K562 treated with DMSO at 1 percent for 24 hours (cell line): ENCODE measurements around the gene CHMP4B. TPM values are rescaled to one million over a fixed set of nuclear protein-coding genes. Genes with fewer than 3 reads are reported as not detected.

Experiments
- total RNA-seq: library from RNA; unstranded; fragments of 300-600 nt; gene quantifications from 2 replicates; pipeline ENCODE4 v1.2.3, GENCODE V29; 2022; ENCODE audit warnings: low read depth; ENCODE audit not compliant: insufficient read depth

The CHMP4B gene, protein sequence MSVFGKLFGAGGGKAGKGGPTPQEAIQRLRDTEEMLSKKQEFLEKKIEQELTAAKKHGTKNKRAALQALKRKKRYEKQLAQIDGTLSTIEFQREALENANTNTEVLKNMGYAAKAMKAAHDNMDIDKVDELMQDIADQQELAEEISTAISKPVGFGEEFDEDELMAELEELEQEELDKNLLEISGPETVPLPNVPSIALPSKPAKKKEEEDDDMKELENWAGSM
- total RNA-seq = 83.7 and 94.1 TPM in 2 replicates

DNA sequence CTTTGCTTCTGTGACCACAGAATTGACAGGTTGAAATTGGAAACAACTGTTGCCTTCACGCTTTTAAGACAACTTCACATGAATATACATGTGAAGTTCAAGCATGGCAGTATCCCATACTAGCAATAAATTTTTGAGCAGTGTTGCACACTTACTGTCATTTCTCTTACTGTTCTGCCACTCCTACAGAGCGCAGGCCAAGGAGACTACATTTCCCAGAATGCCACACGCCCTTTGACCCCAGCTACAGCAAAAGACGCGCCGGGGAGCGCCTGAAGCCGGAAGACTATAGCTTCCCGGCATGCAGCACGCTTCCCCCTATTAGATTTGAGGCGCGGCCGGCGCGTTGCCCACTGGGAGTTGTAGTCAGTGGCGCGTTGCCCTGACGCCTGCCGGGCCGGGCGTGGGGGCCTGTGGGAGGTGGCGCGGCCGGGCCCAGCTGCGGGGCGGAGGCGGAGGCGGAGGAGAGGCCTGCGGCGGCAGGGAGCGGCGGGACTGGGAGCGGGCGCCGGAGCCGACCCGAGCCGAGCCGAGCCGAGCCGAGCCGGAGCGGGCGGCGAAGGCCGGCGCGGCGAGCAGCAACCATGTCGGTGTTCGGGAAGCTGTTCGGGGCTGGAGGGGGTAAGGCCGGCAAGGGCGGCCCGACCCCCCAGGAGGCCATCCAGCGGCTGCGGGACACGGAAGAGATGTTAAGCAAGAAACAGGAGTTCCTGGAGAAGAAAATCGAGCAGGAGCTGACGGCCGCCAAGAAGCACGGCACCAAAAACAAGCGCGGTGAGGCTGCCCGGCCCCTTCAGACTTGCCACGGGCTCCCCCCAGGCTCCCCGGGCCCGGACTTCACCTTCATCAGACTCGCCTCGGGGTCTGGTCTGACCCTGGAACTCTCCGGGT is at the start of gene CHMP4B:
Gene CHMP4B (plus strand): TSS at position 464 of the 891 bp plus-strand sequence. CDS start 121 bp downstream, at position 585.

Other genes starting within 250 kb of the CHMP4B start
- gene C20orf144, start 149.0 kb upstream of the CHMP4B start, total RNA-seq = 0.19 and 0.85 TPM in 2 replicates
- 0.17 and 0.52 TPM in 2 replicates for gene ACTL10, start 144.4 kb upstream of the CHMP4B start, total RNA-seq
- gene NECAB3, start 136.9 kb upstream of the CHMP4B start, total RNA-seq = 54.5 and 58.2 TPM in 2 replicates
- gene E2F1, start 125.0 kb upstream of the CHMP4B start, total RNA-seq = 47.6 and 55.5 TPM in 2 replicates
- gene PXMP4, start 91.0 kb upstream of the CHMP4B start, total RNA-seq = 10.8 and 14.3 TPM in 2 replicates
- gene ZNF341, start 79.4 kb upstream of the CHMP4B start, total RNA-seq = 2.1 and 2.6 TPM in 2 replicates
- 297 and 313 TPM in 2 replicates for gene RALY, start 182.6 kb downstream of the CHMP4B start, total RNA-seq